OCI-LY7 (cell line): ENCODE measurements around the gene PRKN. TPM values are rescaled to one million over a fixed set of nuclear protein-coding genes. Genes with fewer than 3 reads are reported as not detected.

Source experiments
- BruUV-seq: library from RNA; stranded (reverse); fragments of 400-500 nt; replicated peaks from 2 replicates; lab custom pipeline; 2021; lab: Mats Ljungman, UMichigan
- CTCF ChIA-PET: fragments of 300-600 bp; sonication (Branson Sonifier 250); formaldehyde crosslinking; loops from one replicate; lab custom pipeline; 2022; ENCODE audit warnings: antibody characterized with exemption; ENCODE audit not compliant: unreplicated experiment; lab: Charles Lee
- POLR2A ChIA-PET: fragments of 300-600 bp; sonication (Branson Sonifier 250); formaldehyde crosslinking; loops from one replicate; lab custom pipeline; 2022; ENCODE audit warnings: antibody characterized with exemption; lab: Charles Lee
- DNase-seq: peaks from one replicate; pipeline ENCODE4 v3.0.0-alpha.2; 2015; ENCODE audit warnings: low spot score
- H2AFZ ChIP-seq: fragments of 200-600 bp; sonication (generic), shearing (Covaris generic); 2 replicates; pipeline ENCODE4 v1.6.1; 2014; ENCODE audit warnings: mild to moderate bottlenecking, antibody characterized with exemption, low read length, moderate library complexity
- H3K27ac ChIP-seq: fragments of 200-600 bp; sonication (generic); 2 replicates; pipeline ENCODE4 v1.5.1; 2014; ENCODE audit warnings: mixed run types, low read depth, mild to moderate bottlenecking, moderate library complexity, low read length, inconsistent platforms; ENCODE audit not compliant: poor library complexity, severe bottlenecking
- H3K36me3 ChIP-seq: fragments of 200-600 bp; sonication (generic); 2 replicates; pipeline ENCODE4 v1.6.1; 2014; ENCODE audit warnings: mild to moderate bottlenecking, antibody characterized with exemption, low read length, moderate library complexity, mixed read lengths; ENCODE audit not compliant: insufficient read depth
- H3K4me1 ChIP-seq: fragments of 200-600 bp; sonication (generic); 2 replicates; pipeline ENCODE4 v1.5.1; 2014; ENCODE audit warnings: mild to moderate bottlenecking, low read length; ENCODE audit not compliant: insufficient read depth, poor library complexity, severe bottlenecking
- H3K4me2 ChIP-seq: fragments of 200-600 bp; sonication (generic); 2 replicates; pipeline ENCODE4 v1.6.1; 2014; ENCODE audit warnings: mild to moderate bottlenecking, low read length
- H3K4me3 ChIP-seq: fragments of 200-600 bp; sonication (generic); 2 replicates; pipeline ENCODE4 v1.5.1; 2014; ENCODE audit warnings: mild to moderate bottlenecking, low read depth, low read length; ENCODE audit not compliant: poor library complexity, severe bottlenecking
- H3K79me2 ChIP-seq: fragments of 200-600 bp; sonication (generic); 2 replicates; pipeline ENCODE4 v1.6.1; 2016; ENCODE audit warnings: low read depth, mild to moderate bottlenecking, low read length, moderate library complexity, mixed read lengths; ENCODE audit not compliant: insufficient read depth
- H3K9me2 ChIP-seq: fragments of 200-600 bp; sonication (generic); 2 replicates; pipeline ENCODE4 v1.6.1; 2016; ENCODE audit warnings: mild to moderate bottlenecking, low read length, mixed read lengths; ENCODE audit not compliant: insufficient read depth
- H3K9me3 ChIP-seq: fragments of 200-600 bp; sonication (generic); 2 replicates; pipeline ENCODE4 v1.6.1; 2014; ENCODE audit warnings: mild to moderate bottlenecking, mixed run types, low read length, mixed read lengths
- H4K20me1 ChIP-seq: fragments of 200-600 bp; sonication (generic); 2 replicates; pipeline ENCODE4 v1.6.1; 2014; ENCODE audit warnings: mild to moderate bottlenecking, antibody characterized with exemption, low read length, moderate library complexity, mixed read lengths; ENCODE audit not compliant: insufficient read depth
- CTCF ChIP-seq: fragments of 200-600 bp; sonication (generic); conservative IDR thresholded peaks from 2 replicates; pipeline ENCODE4 v1.5.1; 2014; ENCODE audit warnings: mild to moderate bottlenecking, antibody characterized with exemption, low read length, moderate library complexity, mixed read lengths
- EZH2phosphoT487 ChIP-seq: fragments of 200-600 bp; sonication (generic); IDR thresholded peaks from 2 replicates; pipeline ENCODE4 v1.6.1; 2018; ENCODE audit warnings: low read depth, borderline replicate concordance, mild to moderate bottlenecking, mixed run types, antibody characterized with exemption, low read length, moderate library complexity, mixed read lengths
- intact Hi-C: fragments of 100-400 bp; cut with micrococcal nuclease; formaldehyde crosslinking; loops from one replicate; pipeline ENCODE4 v1.10.0; 2022; ENCODE audit not compliant: unreplicated experiment
- total RNA-seq, 2 experiments: library from RNA; depleted of rRNA in 1 of 2; stranded (reverse); fragments of >200 nt in 1 of 2; shearing (Covaris generic) in 1 of 2; gene quantifications; 2 replicates each; pipeline ENCODE4 v1.2.3, GENCODE V29; 2014 to 2022

Gene PRKN
- total RNA-seq, 2 experiments from 2014 or later: 1.3 to 2.0 TPM

GRCh38 chr6:161366301-161366923 is 1361.2 kb downstream of the PRKN start:
- Histone ChIP-seq H3K9me2 (no peaks in the 10 kb centered on the region), H4K20me1 (no peaks in the 10 kb centered on the region), H3K4me1 (no peaks in the 10 kb centered on the region), H3K27ac (no peak overlapping the region), H3K4me3 (no peak overlapping the region), H3K36me3 (no peaks in the 10 kb centered on the region), H2AFZ (no peak overlapping the region), H3K4me2 (no peak overlapping the region), H3K79me2 (no peaks in the 10 kb centered on the region), H3K9me3 (no peaks in the 10 kb centered on the region)
- TF ChIP-seq CTCF: no peak
- no peak for TF ChIP-seq EZH2phosphoT487
- intact Hi-C loops: no loop called here
- ChIA-PET POLR2A (no interaction called here), CTCF (no interaction called here)
- BruUV-seq: no TSS peak
- DNase-seq: no peak

- BruUV-seq: no TSS peak
- H3K4me3 ChIP-seq: no peak overlapping the region
- no peaks in the 10 kb centered on the region for H3K79me2 ChIP-seq
- no peak overlapping the region for H3K27ac ChIP-seq
- DNase-seq: no peak
- CTCF ChIA-PET: no interaction called here
- no peaks in the 10 kb centered on the region for H3K9me2 ChIP-seq
- H2AFZ ChIP-seq: no peak overlapping the region
- POLR2A ChIA-PET: no interaction called here
- H3K9me3 ChIP-seq: no peaks in the 10 kb centered on the region
- no peaks in the 10 kb centered on the region for H3K36me3 ChIP-seq
- no peak for TF ChIP-seq EZH2phosphoT487
- TF ChIP-seq CTCF: no peak
- intact Hi-C loops: no loop called here
- H3K4me1 ChIP-seq: no peaks in the 10 kb centered on the region
- no peak overlapping the region for H3K4me2 ChIP-seq
- no peaks in the 10 kb centered on the region for H4K20me1 ChIP-seq
Measured at GRCh38 chr6:161365633-161366032, 1361.9 kb downstream of the PRKN start.

- Histone ChIP-seq H4K20me1 (no peaks in the 10 kb centered on the region), H3K9me3 (no peaks in the 10 kb centered on the region), H3K4me3 (no peak overlapping the region), H3K79me2 (no peaks in the 10 kb centered on the region), H2AFZ (no peak overlapping the region), H3K9me2 (no peaks in the 10 kb centered on the region), H3K4me1 (no peaks in the 10 kb centered on the region), H3K4me2 (no peak overlapping the region), H3K27ac (no peak overlapping the region), H3K36me3 (no peaks in the 10 kb centered on the region)
- ChIA-PET POLR2A (interaction anchor here (0.8 kb wide), 1 partner anchor 22 kb away, joined by 3 read pairs; no protein-coding TSS in a partner anchor), CTCF (no interaction called here)
- TF ChIP-seq EZH2phosphoT487: no peak
- TF ChIP-seq CTCF: no peak
- no TSS peak for BruUV-seq
- intact Hi-C loops: no loop called here
- no peak for DNase-seq
Measured at GRCh38 chr6:161363286-161363685, 1364.3 kb downstream of the PRKN start.
